ENCODE results near the gene PM20D2.
"Not testable (repeated sequence)": the region's sequence is repeated elsewhere in the genome, so short reads cannot be mapped to it uniquely, and the experiment has no call there.

Gene PM20D2

GRCh38 chr6:89145956-89146717, at the start of gene PM20D2:
PM20D2 (plus strand) TSS chr6:89146055; CDS start chr6:89146145, 90 bp downstream.
- no peaks in the 10 kb centered on the region; the same call in 1 of the 2 replicates for H3K36me3 ChIP-seq (replicated peaks)
- in situ Hi-C loops (cut with MboI; ENCODE audit: low sequenced_read_pairs), result no loop called here
- H3K4me3 ChIP-seq, result peak within 1 kb of the TSS; percentile 43
- H3K4me1 ChIP-seq, result peaks cover 28% of the 10 kb centered on the region
- no peaks in the 10 kb centered on the region for H3K27me3 ChIP-seq (ENCODE audit: low read depth)
- no peaks in the 10 kb centered on the region for H3K9me3 ChIP-seq
- peak; percentile 51 to 79 for DNase-seq (ENCODE audit: low spot score in 2 of 2)

- DNase-seq (ENCODE audit: low spot score in 2 of 2), result no peak
- no peaks in the 10 kb centered on the region for H3K9me3 ChIP-seq
- no peaks in the 10 kb centered on the region for H3K27me3 ChIP-seq (ENCODE audit: low read depth)
- no peaks in the 10 kb centered on the region for H3K36me3 ChIP-seq (replicated peaks)
- no peaks in the 10 kb centered on the region for H3K4me1 ChIP-seq
- H3K4me3 ChIP-seq, result no peak overlapping the region
- in situ Hi-C loops (cut with MboI; ENCODE audit: low sequenced_read_pairs), result no loop called here
Measured at GRCh38 chr6:89098461-89098860, 47.4 kb upstream of the PM20D2 start.

- H3K27me3 ChIP-seq (ENCODE audit: low read depth), result no peaks in the 10 kb centered on the region
- H3K9me3 ChIP-seq, result no peaks in the 10 kb centered on the region
- H3K4me3 ChIP-seq, result no peak overlapping the region
- in situ Hi-C loops (cut with MboI; ENCODE audit: low sequenced_read_pairs), result no loop called here
- DNase-seq (ENCODE audit: low spot score in 2 of 2), result no peak
- H3K36me3 ChIP-seq (replicated peaks), result peaks cover 6% of the 10 kb centered on the region
- H3K4me1 ChIP-seq, result no peaks in the 10 kb centered on the region
Measured at GRCh38 chr6:89100114-89100513, 45.7 kb upstream of the PM20D2 start.

GRCh38 chr6:89110284-89110683, 35.6 kb upstream of the PM20D2 start:
- in situ Hi-C loops (cut with MboI; ENCODE audit: low sequenced_read_pairs), result no loop called here

GRCh38 chr6:89111933-89112332, 33.9 kb upstream of the PM20D2 start:
- Histone ChIP-seq H3K4me1 (peaks cover 3% of the 10 kb centered on the region), H3K36me3 (replicated peaks) (no peaks in the 10 kb centered on the region), H3K4me3 (no peak overlapping the region), H3K27me3 (ENCODE audit: low read depth) (no peaks in the 10 kb centered on the region), H3K9me3 (no peaks in the 10 kb centered on the region)
- no peak for DNase-seq (ENCODE audit: low spot score in 2 of 2)
- in situ Hi-C loops (cut with MboI; ENCODE audit: low sequenced_read_pairs), result no loop called here

More at GRCh38 chr6:89110284-89110683, 35.6 kb upstream of the PM20D2 start:
- Histone ChIP-seq H3K4me1 (no peaks in the 10 kb centered on the region), H3K4me3 (no peak overlapping the region), H3K9me3 (no peaks in the 10 kb centered on the region), H3K27me3 (ENCODE audit: low read depth) (no peaks in the 10 kb centered on the region), H3K36me3 (replicated peaks) (no peaks in the 10 kb centered on the region; the same call in 1 of the 2 replicates)
- DNase-seq (ENCODE audit: low spot score in 2 of 2), result no peak

GRCh38 chr6:89116702-89117101, 29.2 kb upstream of the PM20D2 start:
- Histone ChIP-seq H3K27me3 (ENCODE audit: low read depth) (no peaks in the 10 kb centered on the region), H3K4me3 (peak overlapping the region; percentile 55), H3K36me3 (replicated peaks) (no peaks in the 10 kb centered on the region), H3K4me1 (peaks cover 5% of the 10 kb centered on the region), H3K9me3 (no peaks in the 10 kb centered on the region)
- in situ Hi-C loops (cut with MboI; ENCODE audit: low sequenced_read_pairs), result no loop called here
- no peak for DNase-seq (ENCODE audit: low spot score in 2 of 2)

GRCh38 chr6:89117211-89118108, 28.4 kb upstream of the PM20D2 start, which contains the start of gene SRSF12:
SRSF12 (minus strand) TSS chr6:89118071; CDS start chr6:89117887, 184 bp downstream.
- in situ Hi-C loops (cut with MboI; ENCODE audit: low sequenced_read_pairs), result no loop called here
- peak in 1 of 2 experiments; percentile 49 for DNase-seq (ENCODE audit: low spot score in 2 of 2)
- no peaks in the 10 kb centered on the region for H3K36me3 ChIP-seq (replicated peaks)
- peak within 1 kb of the TSS; percentile 55 for H3K4me3 ChIP-seq
- H3K9me3 ChIP-seq, result no peaks in the 10 kb centered on the region
- H3K27me3 ChIP-seq (ENCODE audit: low read depth), result no peaks in the 10 kb centered on the region
- H3K4me1 ChIP-seq, result peaks cover 5% of the 10 kb centered on the region

GRCh38 chr6:89118931-89119330, 26.9 kb upstream of the PM20D2 start:
- no peak for DNase-seq (ENCODE audit: low spot score in 2 of 2)
- Histone ChIP-seq H3K9me3 (no peaks in the 10 kb centered on the region), H3K27me3 (ENCODE audit: low read depth) (no peaks in the 10 kb centered on the region), H3K36me3 (replicated peaks) (no peaks in the 10 kb centered on the region), H3K4me1 (peaks cover 5% of the 10 kb centered on the region), H3K4me3 (no peak overlapping the region)
- in situ Hi-C loops (cut with MboI; ENCODE audit: low sequenced_read_pairs), result no loop called here

GRCh38 chr6:89120371-89120770, 25.5 kb upstream of the PM20D2 start:
- H3K9me3 ChIP-seq, result no peaks in the 10 kb centered on the region
- no peaks in the 10 kb centered on the region for H3K27me3 ChIP-seq (ENCODE audit: low read depth)
- H3K36me3 ChIP-seq (replicated peaks), result no peaks in the 10 kb centered on the region
- no peak for DNase-seq (ENCODE audit: low spot score in 2 of 2)
- peaks cover 5% of the 10 kb centered on the region for H3K4me1 ChIP-seq
- in situ Hi-C loops (cut with MboI; ENCODE audit: low sequenced_read_pairs), result no loop called here
- no peak overlapping the region for H3K4me3 ChIP-seq

- Histone ChIP-seq H3K27me3 (ENCODE audit: low read depth) (no peaks in the 10 kb centered on the region), H3K4me3 (no peak overlapping the region), H3K36me3 (replicated peaks) (no peaks in the 10 kb centered on the region), H3K4me1 (peaks cover 2% of the 10 kb centered on the region), H3K9me3 (no peaks in the 10 kb centered on the region)
- DNase-seq (ENCODE audit: low spot score in 2 of 2), result no peak
- in situ Hi-C loops (cut with MboI; ENCODE audit: low sequenced_read_pairs), result no loop called here
Measured at GRCh38 chr6:89121934-89122333, 23.9 kb upstream of the PM20D2 start.

- no peaks in the 10 kb centered on the region for H3K9me3 ChIP-seq
- H3K4me1 ChIP-seq, result no peaks in the 10 kb centered on the region
- peak in 1 of 2 experiments; percentile 47 for DNase-seq (ENCODE audit: low spot score in 2 of 2)
- no peak overlapping the region for H3K4me3 ChIP-seq
- H3K36me3 ChIP-seq (replicated peaks), result no peaks in the 10 kb centered on the region
- no peaks in the 10 kb centered on the region for H3K27me3 ChIP-seq (ENCODE audit: low read depth)
- in situ Hi-C loops (cut with MboI; ENCODE audit: low sequenced_read_pairs), result no loop called here
Measured at GRCh38 chr6:89122625-89123024, 23.2 kb upstream of the PM20D2 start.

GRCh38 chr6:89128256-89128671, 17.6 kb upstream of the PM20D2 start:
- H3K4me1 ChIP-seq; H3K36me3 ChIP-seq (replicated peaks); H3K9me3 ChIP-seq; H3K27me3 ChIP-seq (ENCODE audit: low read depth); DNase-seq (ENCODE audit: low spot score in 2 of 2); H3K4me3 ChIP-seq; in situ Hi-C loops (cut with MboI; ENCODE audit: low sequenced_read_pairs): not testable (repeated sequence)

- H3K4me3 ChIP-seq, result no peak overlapping the region
- H3K27me3 ChIP-seq (ENCODE audit: low read depth), result no peaks in the 10 kb centered on the region
- no peaks in the 10 kb centered on the region for H3K36me3 ChIP-seq (replicated peaks)
- DNase-seq (ENCODE audit: low spot score in 2 of 2), result no peak
- in situ Hi-C loops (cut with MboI; ENCODE audit: low sequenced_read_pairs), result no loop called here
- peaks cover 6% of the 10 kb centered on the region; the same call in 1 of the 2 replicates for H3K9me3 ChIP-seq
- H3K4me1 ChIP-seq, result no peaks in the 10 kb centered on the region
Measured at GRCh38 chr6:89131599-89131998, 14.3 kb upstream of the PM20D2 start.

GRCh38 chr6:89132057-89132456, 13.8 kb upstream of the PM20D2 start:
- Histone ChIP-seq H3K9me3 (peaks cover 6% of the 10 kb centered on the region; the same call in 1 of the 2 replicates), H3K27me3 (ENCODE audit: low read depth) (no peaks in the 10 kb centered on the region), H3K4me3 (no peak overlapping the region), H3K36me3 (replicated peaks) (no peaks in the 10 kb centered on the region), H3K4me1 (no peaks in the 10 kb centered on the region)
- no peak for DNase-seq (ENCODE audit: low spot score in 2 of 2)
- in situ Hi-C loops (cut with MboI; ENCODE audit: low sequenced_read_pairs), result no loop called here

Data from HAP-1 (cell line).